Tibial nerve (tissue), 3 donors: ENCODE measurements around the gene GTSE1.

Experiments
- CTCF ChIP-seq, 5 experiments: fragments of 200-600 bp in 3 of 5; fragments of 450-650 bp in 2 of 5; sonication (generic) in 3 of 5; IDR thresholded peaks; one replicate each; pipeline ENCODE4 v1.5.1; 2016 to 2019; ENCODE audit warnings: antibody characterized with exemption in 5 of 5, mild to moderate bottlenecking in 3 of 5, moderate library complexity in 2 of 5
- POLR2A ChIP-seq, 2 donors: fragments of 450-650 bp; IDR thresholded peaks; one replicate each; pipeline ENCODE4 v1.6.1; 2017; ENCODE audit warnings: antibody characterized with exemption in 2 of 2, mild to moderate bottlenecking in 2 of 2, moderate library complexity in 2 of 2

DNA sequence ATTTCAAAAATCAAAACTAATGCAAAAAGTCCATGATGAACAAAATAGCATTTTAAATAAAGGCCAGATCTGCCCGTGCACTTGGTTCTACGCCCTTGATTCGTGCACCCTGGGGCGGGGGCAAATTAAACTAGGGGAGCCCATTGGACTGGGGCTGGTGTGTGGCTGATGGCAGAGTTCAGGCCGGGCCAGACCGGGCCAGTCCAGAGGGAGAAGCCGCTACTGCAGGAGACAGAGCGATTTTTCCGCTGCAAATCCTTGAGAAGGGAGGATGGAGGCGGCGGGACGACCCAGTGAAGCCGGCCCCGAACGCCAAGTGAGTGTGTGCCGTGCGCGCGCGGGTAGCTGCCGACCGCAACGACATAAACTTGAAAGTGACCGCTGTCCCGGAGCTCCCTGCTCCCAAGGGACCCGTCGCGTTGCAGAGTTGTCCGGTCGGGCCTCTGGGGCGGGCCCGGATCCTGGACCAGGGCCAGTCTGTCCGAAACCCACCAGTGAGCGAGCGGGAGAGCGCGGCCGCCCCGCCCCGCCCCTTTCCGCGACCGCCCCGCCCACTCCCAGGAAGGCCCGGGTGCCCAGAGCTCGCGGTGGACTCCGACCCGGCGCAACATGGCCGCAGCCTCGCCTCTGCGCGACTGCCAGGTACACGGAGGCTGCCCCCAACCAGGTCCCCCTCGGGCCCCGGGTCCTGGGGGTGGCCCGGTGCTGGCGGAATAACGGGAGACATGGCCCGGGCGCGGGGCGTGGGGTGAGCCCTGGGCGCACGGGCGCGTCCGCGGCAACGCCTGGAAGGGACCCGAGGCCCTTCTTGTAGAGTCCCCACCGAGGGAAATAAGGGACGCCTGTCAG, 29.0 kb upstream of the GTSE1 start, which contains the start of gene TTC38:
- peak; percentile 15 to 66 for TF ChIP-seq POLR2A (IDR thresholded peaks at IDR 0.05)
- peak in 2 of 5 experiments; percentile 15 to 20 for TF ChIP-seq CTCF (IDR thresholded peaks at IDR 0.05)
